PC-9 (cell line): ENCODE measurements around the gene NBEAL1. TPM values are rescaled to one million over a fixed set of nuclear protein-coding genes. Genes with fewer than 3 reads are reported as not detected.

Experiments used
- BruUV-seq: library from RNA; stranded (reverse); fragments of 400-500 nt; replicated peaks from 2 replicates; lab custom pipeline; 2021; lab: Mats Ljungman, UMichigan
- CTCF ChIA-PET: fragments of 300-600 bp; sonication (Branson Sonifier 250); formaldehyde crosslinking; loops from one replicate; lab custom pipeline; 2022; ENCODE audit warnings: antibody characterized with exemption; lab: Charles Lee
- POLR2A ChIA-PET: fragments of 300-600 bp; sonication (Branson Sonifier 250); formaldehyde crosslinking; loops from one replicate; lab custom pipeline; 2022; ENCODE audit warnings: antibody characterized with exemption; ENCODE audit not compliant: unreplicated experiment; lab: Charles Lee
- DNase-seq, 2 experiments: peaks; one replicate each; pipeline versions ENCODE4 v3.0.0 to v3.0.0-alpha.2; 2015 to 2022; ENCODE audit warnings: mixed read lengths in 1 of 2
- H2AFZ ChIP-seq: fragments of 200-600 bp; sonication (generic); 2 replicates; pipeline ENCODE4 v1.8.1; 2017; ENCODE audit warnings: antibody characterized with exemption
- H3F3A ChIP-seq: fragments of 200-600 bp; sonication (generic); 2 replicates; pipeline ENCODE4 v1.8.1; 2017; ENCODE audit warnings: antibody characterized with exemption, mild to moderate bottlenecking, low read depth; ENCODE audit not compliant: insufficient read depth
- H3K27ac ChIP-seq: fragments of 200-600 bp; sonication (generic); 2 replicates; pipeline ENCODE4 v1.6.1; 2016; ENCODE audit warnings: mixed run types
- H3K27me3 ChIP-seq: fragments of 200-600 bp; sonication (generic); 2 replicates; pipeline ENCODE4 v1.6.1; 2016; ENCODE audit warnings: low read depth, mixed run types; ENCODE audit not compliant: insufficient read depth
- H3K36me3 ChIP-seq: fragments of 200-600 bp; sonication (generic); 2 replicates; pipeline ENCODE4 v1.6.1; 2016; ENCODE audit warnings: low read depth, mixed run types
- H3K4me1 ChIP-seq: fragments of 200-600 bp; sonication (generic); replicated peaks from 2 replicates; pipeline ENCODE4 v1.6.1; 2016; ENCODE audit warnings: mixed run types; ENCODE audit not compliant: insufficient read depth
- H3K4me2 ChIP-seq: fragments of 200-600 bp; sonication (generic); 2 replicates; pipeline ENCODE4 v1.6.1; 2017; ENCODE audit warnings: mixed run types
- H3K4me3 ChIP-seq: fragments of 200-600 bp; sonication (generic); 2 replicates; pipeline ENCODE4 v1.6.1; 2016; ENCODE audit warnings: mixed run types
- H3K79me2 ChIP-seq: fragments of 200-600 bp; sonication (generic); 2 replicates; pipeline ENCODE4 v1.6.1; 2017; ENCODE audit warnings: low read depth, mixed run types
- H3K9me2 ChIP-seq: fragments of 200-600 bp; sonication (generic); 2 replicates; pipeline ENCODE4 v1.8.1; 2017; ENCODE audit warnings: mild to moderate bottlenecking; ENCODE audit not compliant: insufficient read depth
- H3K9me3 ChIP-seq: fragments of 200-600 bp; sonication (generic); 2 replicates; pipeline ENCODE4 v1.8.1; 2016; ENCODE audit warnings: low read depth; ENCODE audit not compliant: insufficient read depth
- H4K20me1 ChIP-seq: fragments of 200-600 bp; sonication (generic); 2 replicates; pipeline ENCODE4 v1.8.1; 2017; ENCODE audit not compliant: insufficient read depth
- EZH2 ChIP-seq: fragments of 200-600 bp; sonication (generic); IDR thresholded peaks from 2 replicates; pipeline ENCODE4 v1.8.0; 2017; ENCODE audit warnings: antibody characterized with exemption, low read depth
- intact Hi-C: fragments of 100-400 bp; cut with micrococcal nuclease; formaldehyde crosslinking; loops from one replicate; pipeline ENCODE4 v1.10.0; 2022; ENCODE audit not compliant: unreplicated experiment
- total RNA-seq: library from RNA; stranded (reverse); gene quantifications from 2 replicates; pipeline ENCODE4 v1.2.3, GENCODE V29; 2021
- TF ChIP-seq, protein P1 (sequence below): fragments of 200-600 bp; sonication (generic); conservative IDR thresholded peaks from 2 replicates; pipeline ENCODE4 v1.6.1; 2017; ENCODE audit warnings: mixed run types, antibody characterized with exemption, mild to moderate bottlenecking, moderate library complexity

NBEAL1 gene
- total RNA-seq, 1 experiment from 2014 or later, result 19.5 TPM

DNA sequence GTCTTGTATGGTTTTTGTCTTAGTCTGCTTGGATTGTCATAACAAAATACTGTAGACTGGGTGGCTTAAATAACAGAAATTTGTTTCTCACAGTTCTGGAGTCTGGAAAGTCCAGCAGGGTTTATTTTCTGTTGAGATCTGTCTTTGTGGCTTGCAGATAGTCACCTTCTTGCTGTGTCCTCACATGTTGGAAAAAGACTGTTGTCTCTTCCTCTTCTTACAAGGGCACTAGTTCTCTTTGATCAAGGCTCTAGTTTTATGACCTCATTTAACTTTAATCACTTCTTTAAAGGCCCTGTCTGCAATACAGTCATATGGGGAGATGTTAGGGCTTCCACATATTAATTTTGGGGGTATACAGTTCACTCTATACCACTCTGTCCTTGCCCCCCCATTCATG is 56.5 kb downstream of the NBEAL1 start:
- H4K20me1 ChIP-seq, result no peaks in the 10 kb centered on the region
- H3K79me2 ChIP-seq, result no peaks in the 10 kb centered on the region
- intact Hi-C loops, result no loop called here
- DNase-seq, result no peak
- H2AFZ ChIP-seq, result no peak overlapping the region
- ChIA-PET POLR2A (no interaction called here), CTCF (no interaction called here)
- H3K4me2 ChIP-seq, result no peak overlapping the region
- no peak for TF ChIP-seq EZH2
- TF ChIP-seq, protein P1, sequence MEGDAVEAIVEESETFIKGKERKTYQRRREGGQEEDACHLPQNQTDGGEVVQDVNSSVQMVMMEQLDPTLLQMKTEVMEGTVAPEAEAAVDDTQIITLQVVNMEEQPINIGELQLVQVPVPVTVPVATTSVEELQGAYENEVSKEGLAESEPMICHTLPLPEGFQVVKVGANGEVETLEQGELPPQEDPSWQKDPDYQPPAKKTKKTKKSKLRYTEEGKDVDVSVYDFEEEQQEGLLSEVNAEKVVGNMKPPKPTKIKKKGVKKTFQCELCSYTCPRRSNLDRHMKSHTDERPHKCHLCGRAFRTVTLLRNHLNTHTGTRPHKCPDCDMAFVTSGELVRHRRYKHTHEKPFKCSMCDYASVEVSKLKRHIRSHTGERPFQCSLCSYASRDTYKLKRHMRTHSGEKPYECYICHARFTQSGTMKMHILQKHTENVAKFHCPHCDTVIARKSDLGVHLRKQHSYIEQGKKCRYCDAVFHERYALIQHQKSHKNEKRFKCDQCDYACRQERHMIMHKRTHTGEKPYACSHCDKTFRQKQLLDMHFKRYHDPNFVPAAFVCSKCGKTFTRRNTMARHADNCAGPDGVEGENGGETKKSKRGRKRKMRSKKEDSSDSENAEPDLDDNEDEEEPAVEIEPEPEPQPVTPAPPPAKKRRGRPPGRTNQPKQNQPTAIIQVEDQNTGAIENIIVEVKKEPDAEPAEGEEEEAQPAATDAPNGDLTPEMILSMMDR, result no peak
- peaks cover 4% of the 10 kb centered on the region; the same call in 1 of the 2 replicates for H3K36me3 ChIP-seq
- BruUV-seq, result no TSS peak
- no peaks in the 10 kb centered on the region for H3K4me1 ChIP-seq
- H3K9me2 ChIP-seq, result no peaks in the 10 kb centered on the region
- H3K27ac ChIP-seq, result no peak overlapping the region
- H3F3A ChIP-seq, result no peaks in the 10 kb centered on the region
- H3K27me3 ChIP-seq, result no peaks in the 10 kb centered on the region
- H3K9me3 ChIP-seq, result no peaks in the 10 kb centered on the region
- H3K4me3 ChIP-seq, result no peak overlapping the region

DNA sequence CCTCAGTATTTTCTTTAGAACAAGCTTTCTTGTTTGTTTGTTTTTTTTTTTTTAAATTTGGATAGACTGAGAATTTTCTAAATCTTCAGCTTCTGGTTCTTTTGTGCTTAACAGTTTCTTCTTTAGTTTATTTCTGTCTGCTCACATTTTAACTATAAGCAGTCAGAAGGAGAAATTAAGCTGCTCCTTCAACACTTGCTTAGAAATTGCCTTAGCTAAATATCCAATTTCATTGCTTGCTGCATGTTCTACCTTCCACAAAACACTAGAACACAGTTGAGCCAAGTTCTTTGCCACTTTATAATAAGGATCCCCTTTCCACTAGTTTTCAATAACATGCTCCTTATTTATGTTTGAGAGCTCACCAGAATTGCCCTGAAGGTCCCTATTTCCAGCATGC is 57.7 kb downstream of the NBEAL1 start:
- CTCF ChIA-PET, result no interaction called here
- Histone ChIP-seq H3K4me1 (peaks cover 5% of the 10 kb centered on the region), H3K9me2 (no peaks in the 10 kb centered on the region), H2AFZ (no peak overlapping the region), H3F3A (no peaks in the 10 kb centered on the region), H3K4me3 (no peak overlapping the region), H3K9me3 (no peaks in the 10 kb centered on the region), H3K27me3 (no peaks in the 10 kb centered on the region), H3K36me3 (peaks cover 4% of the 10 kb centered on the region; the same call in 1 of the 2 replicates), H3K27ac (no peak overlapping the region), H4K20me1 (no peaks in the 10 kb centered on the region), H3K4me2 (no peak overlapping the region), H3K79me2 (no peaks in the 10 kb centered on the region)
- no TSS peak for BruUV-seq
- DNase-seq, result no peak
- POLR2A ChIA-PET, result no interaction called here
- intact Hi-C loops, result no loop called here
- TF ChIP-seq, protein P1, result no peak
- no peak for TF ChIP-seq EZH2

- H4K20me1 ChIP-seq, result no peaks in the 10 kb centered on the region
Observed at GRCh38 chr2:203077451-203077850, 62.8 kb downstream of the NBEAL1 start.

More at GRCh38 chr2:203077451-203077850, 62.8 kb downstream of the NBEAL1 start:
- Histone ChIP-seq H3K4me3 (no peak overlapping the region), H2AFZ (no peak overlapping the region), H3K36me3 (no peaks in the 10 kb centered on the region), H3K4me2 (peak overlapping the region; percentile 19; the same call in 1 of the 2 replicates), H3K9me3 (no peaks in the 10 kb centered on the region), H3K27ac (peak overlapping the region; percentile 74), H3K79me2 (no peaks in the 10 kb centered on the region), H3K9me2 (no peaks in the 10 kb centered on the region), H3F3A (no peaks in the 10 kb centered on the region), H3K4me1 (peaks cover 11% of the 10 kb centered on the region), H3K27me3 (no peaks in the 10 kb centered on the region)
- DNase-seq, result no peak
- CTCF ChIA-PET, result no interaction called here
- POLR2A ChIA-PET, result no interaction called here
- BruUV-seq, result no TSS peak
- intact Hi-C loops, result no loop called here
- TF ChIP-seq, protein P1, result no peak
- TF ChIP-seq EZH2, result no peak
